Adrenal gland (tissue), 5 donors: ENCODE measurements around the gene RANBP3L.

Source experiments
- POLR2A ChIP-seq, 2 donors: fragments of 450-650 bp; IDR thresholded peaks; one replicate each; pipeline ENCODE4 v1.6.1; 2017; ENCODE audit warnings: antibody characterized with exemption in 2 of 2, mild to moderate bottlenecking in 2 of 2, moderate library complexity in 1 of 2
- TF ChIP-seq, protein P1 (sequence below), 6 experiments: fragments of 450-650 bp in 4 of 6; fragments of 200-600 bp in 2 of 6; sonication (generic) in 1 of 6; IDR thresholded peaks; 1 replicate in 5 of 6; 2 replicates in 1 of 6; pipeline versions ENCODE4 v1.5.1 to v1.8.0; 2016 to 2021; ENCODE audit warnings: antibody characterized with exemption in 6 of 6, mild to moderate bottlenecking in 2 of 6, moderate library complexity in 1 of 6
- donor health status: DM: no; HTN: no; CAD: no.

DNA sequence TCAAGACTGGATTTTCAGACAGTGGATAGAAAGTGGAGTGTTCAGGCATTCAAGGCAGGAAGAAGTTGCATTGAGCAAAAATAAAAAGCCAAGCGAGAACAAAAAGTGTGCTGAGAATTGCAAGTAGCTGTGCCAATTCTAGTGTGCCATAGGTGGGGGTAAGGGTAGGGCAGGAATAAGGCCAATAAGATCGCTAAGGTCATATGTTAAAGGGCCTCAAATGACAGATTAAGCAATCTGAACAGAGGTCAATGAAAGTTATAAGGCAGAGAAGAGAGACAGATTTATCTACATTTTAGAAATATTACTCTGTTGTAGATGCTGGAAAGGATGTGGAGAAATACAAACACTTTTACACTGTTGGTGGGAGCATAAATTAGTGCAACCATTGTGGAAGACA is 96.4 kb downstream of the RANBP3L start:
- TF ChIP-seq POLR2A (IDR thresholded peaks at IDR 0.05): no peak
- TF ChIP-seq, protein P1, sequence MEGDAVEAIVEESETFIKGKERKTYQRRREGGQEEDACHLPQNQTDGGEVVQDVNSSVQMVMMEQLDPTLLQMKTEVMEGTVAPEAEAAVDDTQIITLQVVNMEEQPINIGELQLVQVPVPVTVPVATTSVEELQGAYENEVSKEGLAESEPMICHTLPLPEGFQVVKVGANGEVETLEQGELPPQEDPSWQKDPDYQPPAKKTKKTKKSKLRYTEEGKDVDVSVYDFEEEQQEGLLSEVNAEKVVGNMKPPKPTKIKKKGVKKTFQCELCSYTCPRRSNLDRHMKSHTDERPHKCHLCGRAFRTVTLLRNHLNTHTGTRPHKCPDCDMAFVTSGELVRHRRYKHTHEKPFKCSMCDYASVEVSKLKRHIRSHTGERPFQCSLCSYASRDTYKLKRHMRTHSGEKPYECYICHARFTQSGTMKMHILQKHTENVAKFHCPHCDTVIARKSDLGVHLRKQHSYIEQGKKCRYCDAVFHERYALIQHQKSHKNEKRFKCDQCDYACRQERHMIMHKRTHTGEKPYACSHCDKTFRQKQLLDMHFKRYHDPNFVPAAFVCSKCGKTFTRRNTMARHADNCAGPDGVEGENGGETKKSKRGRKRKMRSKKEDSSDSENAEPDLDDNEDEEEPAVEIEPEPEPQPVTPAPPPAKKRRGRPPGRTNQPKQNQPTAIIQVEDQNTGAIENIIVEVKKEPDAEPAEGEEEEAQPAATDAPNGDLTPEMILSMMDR (IDR thresholded peaks at IDR 0.05): no peak
